CD4-positive, alpha-beta T cell treated with Interleukin-1 beta for 1 hour (primary cell): ENCODE data around the gene ARHGAP12.
"Not testable (repeated sequence)": the region's sequence is repeated elsewhere in the genome, so short reads cannot be mapped to it uniquely, and the experiment has no call there.

ENCODE experiments used
- DNase-seq, 2 donors: peaks; one replicate each; pipeline ENCODE4 v3.0.0-alpha.2; 2020 to 2022

ARHGAP12 gene

DNA sequence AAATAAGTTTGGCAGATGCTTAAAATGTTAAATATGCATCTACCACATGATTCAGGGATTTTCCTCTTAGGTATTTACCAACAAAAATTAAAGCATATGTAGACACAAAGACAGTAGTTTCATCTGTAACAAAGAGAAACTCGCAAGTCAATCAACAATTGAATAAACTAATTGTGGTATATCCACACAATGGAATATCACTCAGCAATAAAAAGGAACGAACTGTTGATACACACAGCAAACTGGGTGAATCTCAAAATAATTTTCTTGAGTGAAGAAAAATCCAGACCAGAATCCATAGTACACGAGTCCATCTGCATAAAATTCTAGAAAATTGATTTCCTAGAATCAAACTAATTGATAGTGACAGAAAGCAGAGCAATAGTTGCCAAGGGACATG lies 5.2 kb downstream of the ARHGAP12 start:
- no peak for DNase-seq

DNA sequence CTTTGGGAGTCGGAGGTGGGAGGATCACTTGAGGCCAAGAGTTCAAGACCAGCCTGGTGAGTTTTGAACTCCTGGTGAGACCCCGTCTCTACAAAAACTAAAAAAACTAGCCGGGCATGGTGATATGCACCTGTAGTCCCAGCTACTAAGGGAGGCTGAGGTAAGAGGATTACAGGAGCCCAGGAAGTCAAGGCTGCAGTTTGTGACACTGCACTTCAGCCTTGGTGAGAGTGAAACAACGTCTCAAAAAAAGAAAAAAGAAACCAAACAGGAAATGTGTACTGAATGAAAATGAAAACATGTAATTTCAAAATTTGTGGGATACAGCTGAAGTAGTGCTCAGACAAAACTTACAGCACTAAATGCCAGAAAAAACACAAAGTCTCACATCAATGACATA lies 7.6 kb downstream of the ARHGAP12 start:
- no peak for DNase-seq

DNA sequence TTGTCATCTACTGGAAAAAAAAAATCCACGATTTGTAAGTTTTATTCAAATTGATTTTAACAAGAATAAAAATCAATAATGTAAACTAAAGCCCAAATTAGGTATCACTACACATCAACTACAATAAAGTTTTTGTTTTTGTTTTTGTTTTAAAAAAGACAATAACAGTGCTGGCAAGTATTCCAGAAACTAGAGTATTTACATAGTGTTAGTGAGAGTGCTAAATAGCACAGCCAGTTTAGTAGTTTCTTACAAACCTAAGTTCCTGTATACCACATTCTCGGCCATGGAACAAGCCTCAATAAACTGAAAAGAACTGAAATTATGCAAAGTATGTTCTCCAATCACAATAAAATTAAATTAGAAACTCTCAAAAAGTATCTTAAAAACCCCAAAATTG lies 8.1 kb downstream of the ARHGAP12 start:
- no peak for DNase-seq

DNA sequence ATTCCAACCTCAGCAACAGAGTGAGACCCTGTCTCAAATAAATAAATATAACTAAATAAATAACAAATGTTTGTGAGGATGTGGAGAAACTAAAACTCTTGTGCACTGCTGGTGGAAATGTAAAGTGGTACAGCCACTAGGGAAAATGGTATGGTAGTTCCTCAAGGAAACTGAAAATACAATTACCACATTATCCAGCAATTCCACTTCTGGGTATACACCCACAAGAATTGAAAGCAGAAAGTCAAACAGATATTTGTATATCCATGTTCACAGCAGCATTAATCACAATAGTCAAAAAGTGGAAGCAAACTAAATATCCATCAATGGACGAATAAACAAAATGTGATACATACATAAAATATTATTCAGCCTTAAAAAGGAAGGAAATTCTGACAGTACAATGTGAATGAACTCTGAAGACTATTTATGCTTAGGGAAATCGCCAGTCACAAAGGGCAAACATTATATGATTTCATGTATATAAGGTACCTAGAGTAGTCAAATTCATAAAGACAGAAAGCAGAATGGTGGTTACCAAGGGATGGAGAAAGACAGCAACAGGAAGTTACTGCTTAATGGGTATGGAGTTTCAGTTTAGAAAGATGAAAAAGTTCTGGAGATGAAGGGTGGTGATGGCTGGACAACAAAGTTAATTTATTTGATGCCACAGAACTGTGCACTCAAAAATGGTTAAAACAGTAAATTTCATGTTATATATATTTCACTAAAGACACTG lies 9.8 kb downstream of the ARHGAP12 start:
- DNase-seq, result no peak

DNA sequence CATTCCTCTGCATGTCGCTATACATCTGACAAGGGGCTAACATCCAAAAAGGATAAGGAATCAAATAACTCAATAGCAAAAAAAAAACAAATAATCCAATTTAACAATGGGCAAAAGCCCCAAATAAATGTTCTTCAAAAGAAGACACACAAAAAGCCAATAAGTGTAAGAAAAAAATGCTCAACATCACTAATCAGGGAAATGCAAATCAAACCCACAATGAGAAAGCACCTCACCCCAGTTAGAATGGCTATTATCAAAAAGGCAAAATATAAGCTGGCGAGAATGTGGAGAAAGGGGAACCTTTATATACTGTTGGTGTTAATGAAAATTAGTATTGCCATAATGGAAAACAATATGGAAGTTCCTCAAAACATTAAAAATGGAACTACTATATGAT lies 14.3 kb downstream of the ARHGAP12 start:
- DNase-seq, result no peak

DNA sequence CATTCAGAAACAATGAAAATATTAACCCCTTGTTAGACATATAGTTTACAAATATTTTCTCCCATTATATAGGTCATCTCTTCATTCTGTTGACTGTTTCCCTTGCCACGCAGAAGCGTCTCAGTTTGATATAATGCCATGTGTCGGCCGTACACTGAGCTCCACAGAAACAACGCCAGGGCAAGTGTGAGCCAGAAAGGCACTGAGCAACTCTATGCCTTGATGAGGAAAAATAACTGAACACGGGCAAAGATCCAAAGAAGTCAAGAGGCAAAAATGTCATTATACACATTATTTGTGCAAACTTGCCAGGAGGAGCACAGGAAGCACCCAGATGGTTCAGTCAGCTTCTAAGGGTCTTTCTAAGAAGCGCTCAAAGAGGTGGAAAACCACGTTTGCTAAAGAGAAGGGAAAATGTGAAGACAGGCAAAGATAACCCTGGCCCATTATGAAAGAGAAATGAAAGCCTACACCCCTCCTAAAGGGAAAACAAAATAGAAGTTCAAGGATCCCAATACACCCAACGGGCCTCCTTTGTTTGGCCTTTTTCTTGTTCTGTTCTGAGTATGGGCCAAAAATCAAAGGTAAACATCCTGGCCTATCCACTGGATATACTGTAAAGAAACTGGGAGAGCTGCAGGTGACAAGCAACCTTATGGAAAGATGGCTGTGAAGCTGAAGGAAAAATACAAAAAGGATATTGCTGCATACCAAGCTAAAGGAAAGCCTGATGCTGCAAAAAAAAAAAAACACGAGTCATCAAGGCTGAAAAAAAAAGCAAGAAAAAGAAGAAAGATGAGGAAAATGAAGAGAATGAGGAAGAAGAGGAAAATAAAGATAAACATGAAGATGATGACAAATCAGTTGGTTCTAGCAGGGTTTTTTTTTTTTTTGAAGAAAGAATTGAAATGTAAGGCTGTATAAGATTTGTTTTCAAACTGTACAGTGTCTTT lies 15.5 kb downstream of the ARHGAP12 start:
- no peak for DNase-seq

DNA sequence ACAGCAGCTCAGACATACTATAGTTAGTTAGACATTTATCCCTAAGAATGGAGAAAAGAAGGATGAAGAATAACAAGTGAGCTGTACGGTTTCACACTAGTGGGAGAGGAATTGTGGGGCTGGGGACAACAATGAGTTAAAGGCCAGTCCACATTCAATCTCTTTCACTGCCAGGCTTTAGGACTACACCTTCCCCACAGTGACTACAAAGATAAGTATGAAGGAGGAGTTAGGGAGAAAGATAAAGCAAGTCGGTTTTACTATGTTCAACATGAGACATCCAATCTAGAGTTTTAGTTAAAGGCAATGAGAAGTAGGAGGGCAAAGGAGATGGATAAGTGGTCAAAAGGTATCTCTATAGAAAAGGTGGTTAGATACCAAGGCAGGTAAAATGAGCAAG lies 16.3 kb downstream of the ARHGAP12 start:
- no peak for DNase-seq

DNA sequence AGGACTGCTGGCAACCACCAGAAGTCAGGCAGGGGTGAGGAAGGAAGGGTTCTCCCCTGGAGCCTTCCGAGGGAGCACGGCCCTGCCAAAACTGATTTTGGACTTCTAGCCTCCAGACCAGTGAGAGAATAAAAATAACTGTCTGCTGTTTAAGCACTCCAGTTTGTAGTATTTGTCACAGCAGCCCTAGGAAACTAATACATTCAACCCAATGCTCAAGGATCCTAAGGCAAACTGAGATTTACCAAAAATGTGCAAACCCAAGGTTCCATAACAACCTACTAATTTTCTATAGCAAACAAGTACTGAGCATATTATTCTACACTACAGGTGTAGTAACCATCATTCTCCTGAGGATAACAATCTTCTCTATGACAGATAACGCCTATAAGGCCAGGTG lies 18.6 kb downstream of the ARHGAP12 start:
- no peak for DNase-seq

DNA sequence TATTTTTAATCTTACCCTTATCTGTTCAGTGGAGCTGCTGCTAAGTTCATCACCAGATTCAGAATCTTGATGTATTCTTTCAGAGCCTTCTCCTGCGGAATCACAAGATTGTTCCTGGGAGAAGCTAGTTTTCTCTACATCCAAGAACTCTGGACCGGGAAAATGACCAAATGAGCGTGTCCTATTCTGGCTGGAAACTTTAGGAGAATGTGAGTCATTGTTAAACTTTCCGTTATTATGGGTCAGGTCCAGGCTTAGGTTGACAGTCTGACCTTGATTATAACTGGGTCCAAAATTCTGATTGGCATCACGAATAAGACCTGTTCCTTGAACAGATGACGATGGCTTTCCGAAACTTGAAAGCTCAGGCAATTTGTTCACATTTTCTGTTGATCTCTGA lies 20.5 kb downstream of the ARHGAP12 start:
- no peak for DNase-seq

DNA sequence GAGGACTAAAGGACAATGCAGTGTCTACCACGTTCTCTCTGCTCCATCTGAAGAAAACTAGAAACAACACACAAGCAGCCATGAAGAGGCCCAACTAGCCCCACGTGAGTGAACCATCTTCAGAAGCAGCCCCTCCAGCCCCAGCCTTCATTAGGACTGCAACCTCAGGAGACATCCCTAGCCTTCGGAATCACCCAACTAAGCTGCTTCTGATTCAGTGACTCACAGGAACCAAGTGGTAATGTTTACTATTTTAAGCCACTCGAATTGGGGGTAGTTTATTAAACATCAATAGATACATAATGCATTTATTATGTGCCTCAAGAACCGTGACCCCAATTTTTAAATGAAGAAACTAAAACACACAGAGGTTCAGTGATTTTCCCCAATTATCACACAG lies 22.6 kb downstream of the ARHGAP12 start:
- DNase-seq, result no peak

DNA sequence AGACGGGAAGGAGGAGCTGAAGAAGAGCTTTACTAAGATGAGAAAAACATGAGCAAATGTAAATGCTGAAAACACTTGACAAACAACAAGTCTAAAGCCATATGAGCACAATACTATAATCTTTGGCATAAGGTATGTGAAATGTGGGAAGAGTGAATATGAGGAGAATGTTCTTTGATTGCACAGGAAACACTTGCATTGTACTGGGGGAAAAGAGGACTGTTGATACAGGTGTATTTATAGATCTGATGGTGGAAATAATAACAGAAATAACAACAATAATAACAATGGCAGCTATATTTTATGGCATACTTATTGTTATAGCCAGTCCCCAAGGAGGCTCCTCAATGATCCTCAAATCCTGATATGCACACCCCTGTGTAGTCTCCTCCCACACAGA lies 23.0 kb downstream of the ARHGAP12 start:
- no peak for DNase-seq

DNA sequence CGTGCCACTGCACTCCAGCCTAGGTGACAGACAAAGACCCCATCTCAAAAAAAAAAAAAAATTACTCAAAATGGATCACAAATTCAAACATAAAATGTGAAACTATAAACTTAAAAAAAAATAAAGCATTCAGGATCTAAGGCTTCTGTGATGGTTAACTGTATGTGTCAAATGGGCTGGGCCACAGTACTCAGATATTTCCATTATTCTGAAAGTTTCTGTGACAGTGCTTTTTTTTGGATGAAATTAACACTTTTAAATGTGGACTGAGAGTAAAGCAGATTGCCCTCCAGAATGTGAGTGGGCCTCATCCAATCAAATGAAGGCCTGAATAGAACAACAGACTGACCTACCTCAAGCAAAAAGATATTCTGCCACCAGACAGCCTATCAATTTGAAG lies 26.0 kb downstream of the ARHGAP12 start:
- DNase-seq, result no peak

DNA sequence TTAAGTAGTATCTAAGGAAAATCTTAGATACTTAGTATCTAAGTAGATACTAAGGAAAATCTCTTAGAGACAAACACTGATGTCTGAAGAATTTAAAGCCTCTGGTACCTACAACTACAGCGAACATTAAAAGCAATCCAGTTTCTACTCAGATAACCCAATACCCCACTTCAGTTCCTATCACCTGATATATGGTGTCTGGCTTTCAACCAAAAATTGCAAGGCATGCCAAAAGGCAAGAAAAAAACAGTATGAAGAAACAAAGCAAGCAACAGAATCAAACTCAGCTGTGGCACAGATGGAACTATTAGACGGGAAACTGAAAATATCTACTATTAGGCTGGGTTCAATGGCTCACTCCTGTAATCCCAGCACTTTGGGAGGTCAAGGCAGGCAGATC lies 31.1 kb downstream of the ARHGAP12 start:
- no peak for DNase-seq

DNA sequence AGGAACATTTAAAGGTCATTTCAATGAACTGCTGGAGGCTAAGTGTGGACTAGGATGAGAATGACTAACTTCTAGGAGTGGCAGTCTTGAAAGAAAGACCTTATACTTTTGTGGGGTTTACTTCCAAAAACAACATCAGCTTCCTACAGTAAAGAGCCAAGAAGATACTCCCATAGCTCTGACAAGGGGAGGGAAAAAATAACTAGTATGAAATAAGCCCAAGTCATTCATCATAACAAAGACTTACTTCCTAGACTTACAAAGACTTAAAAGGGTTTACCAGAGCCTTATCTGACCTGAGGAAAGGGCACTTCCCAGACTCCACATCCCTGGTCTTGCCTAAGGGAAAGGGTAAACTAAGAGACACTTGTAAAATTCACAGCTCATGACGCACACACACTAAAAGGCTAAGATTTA lies 31.7 kb downstream of the ARHGAP12 start:
- DNase-seq, result no peak

DNA sequence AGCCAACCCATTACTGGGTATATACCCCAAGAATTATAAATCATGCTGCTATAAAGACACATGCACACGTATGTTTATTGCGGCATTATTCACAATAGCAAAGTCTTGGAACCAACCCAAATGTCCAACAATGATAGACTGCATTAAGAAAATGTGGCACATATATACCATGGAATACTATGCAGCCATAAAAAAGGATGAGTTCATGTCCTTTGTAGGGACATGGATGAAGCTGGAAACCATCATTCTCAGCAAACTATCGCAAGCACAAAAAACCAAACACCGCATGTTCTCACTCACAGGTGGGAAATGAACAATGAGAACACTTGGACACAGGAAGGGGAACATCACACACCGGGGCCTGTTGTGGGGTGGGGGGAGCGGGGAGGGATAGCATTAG lies 32.9 kb downstream of the ARHGAP12 start:
- DNase-seq, result not testable (repeated sequence)

DNA sequence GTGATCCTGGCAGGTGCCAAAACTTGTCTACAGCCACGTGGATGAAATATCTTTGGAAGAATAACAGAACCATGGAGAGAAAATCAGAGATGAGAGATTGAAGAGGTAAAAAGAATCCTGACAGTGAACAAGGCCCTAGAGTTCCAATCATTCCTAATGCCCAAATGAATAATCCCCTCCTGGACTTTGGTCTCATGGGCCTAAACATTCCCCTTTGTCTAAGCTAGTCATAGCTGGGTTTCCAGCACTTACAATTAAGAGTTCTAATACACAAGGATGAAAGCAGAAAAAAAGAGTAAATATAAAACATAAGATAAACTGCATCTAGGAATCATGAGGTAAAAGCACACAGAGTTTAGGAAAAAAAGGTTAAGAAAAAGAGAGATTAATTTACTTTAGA lies 40.2 kb downstream of the ARHGAP12 start:
- no peak for DNase-seq

DNA sequence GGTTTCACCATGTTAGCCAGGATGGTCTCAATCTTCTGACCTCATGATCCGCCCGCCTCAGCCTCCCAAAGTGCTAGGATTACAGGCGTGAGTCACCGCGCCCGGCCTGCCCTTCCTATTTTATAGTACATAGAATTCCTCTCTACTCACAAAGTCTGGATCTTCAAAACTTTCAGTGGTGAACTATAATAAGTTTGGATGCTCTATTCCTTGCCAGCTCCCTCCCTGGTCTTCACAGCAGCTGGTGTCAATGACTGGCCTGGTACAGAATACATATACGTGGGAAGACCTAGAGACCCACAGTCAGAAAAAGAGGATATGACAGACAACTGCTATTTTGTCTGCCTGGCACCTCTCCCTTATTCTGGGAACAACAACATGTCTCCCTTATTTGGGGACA lies 40.8 kb downstream of the ARHGAP12 start:
- no peak for DNase-seq

DNA sequence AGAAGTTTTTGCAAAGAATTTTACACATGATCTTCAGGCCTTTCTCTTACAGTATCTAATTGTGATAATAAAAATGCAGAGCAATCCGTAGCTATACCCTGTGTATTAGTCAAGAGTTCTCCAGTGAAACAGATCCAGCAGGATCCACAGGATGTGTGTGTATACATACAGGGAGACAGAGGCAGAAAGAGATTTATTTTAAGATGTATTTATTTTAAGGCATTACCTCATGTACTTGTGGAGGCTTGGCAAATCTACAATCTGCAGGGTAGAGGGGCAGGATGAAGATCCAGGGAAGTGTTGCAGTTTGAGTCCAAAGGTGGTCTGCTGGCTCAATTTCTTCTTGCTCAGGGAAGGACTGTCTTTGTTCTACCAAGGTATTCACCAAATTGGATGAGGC lies 41.7 kb downstream of the ARHGAP12 start:
- DNase-seq, result no peak

DNA sequence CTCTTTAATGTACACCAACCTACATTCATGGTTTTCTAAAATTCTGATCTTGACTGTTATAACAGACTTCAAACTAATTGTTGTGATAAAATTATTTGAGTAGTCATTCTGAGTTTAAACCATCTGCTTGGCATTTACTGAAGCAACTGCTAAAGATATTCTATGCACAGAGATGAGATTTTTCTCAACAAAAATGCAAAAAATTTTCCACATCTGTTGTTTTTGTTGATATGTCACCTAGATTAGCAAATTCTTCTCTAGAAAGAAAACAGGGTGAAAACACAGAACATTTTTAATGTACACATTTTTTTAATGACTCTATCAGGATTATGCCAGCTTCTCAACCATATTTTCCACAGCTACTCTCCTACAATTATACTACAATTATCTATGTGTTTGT lies 42.7 kb downstream of the ARHGAP12 start:
- DNase-seq, result no peak

DNA sequence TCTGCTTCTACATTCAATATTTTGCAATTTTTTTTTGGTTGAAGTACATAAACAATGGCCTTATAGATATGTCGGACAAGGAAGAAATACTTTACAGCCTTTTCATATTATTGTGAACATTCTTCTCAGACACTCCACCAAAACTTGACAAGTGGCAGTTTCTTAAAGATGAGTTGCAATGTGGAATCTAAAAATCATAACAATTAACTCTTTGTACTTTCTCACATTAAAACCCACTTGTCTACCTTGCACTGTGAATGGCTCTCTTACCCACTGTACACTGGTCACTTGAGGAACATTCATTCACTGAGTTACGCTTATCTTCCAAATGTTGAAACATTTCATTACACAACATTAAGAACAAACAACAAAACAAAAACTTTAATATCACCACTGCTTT lies 44.2 kb downstream of the ARHGAP12 start:
- DNase-seq, result no peak

DNA sequence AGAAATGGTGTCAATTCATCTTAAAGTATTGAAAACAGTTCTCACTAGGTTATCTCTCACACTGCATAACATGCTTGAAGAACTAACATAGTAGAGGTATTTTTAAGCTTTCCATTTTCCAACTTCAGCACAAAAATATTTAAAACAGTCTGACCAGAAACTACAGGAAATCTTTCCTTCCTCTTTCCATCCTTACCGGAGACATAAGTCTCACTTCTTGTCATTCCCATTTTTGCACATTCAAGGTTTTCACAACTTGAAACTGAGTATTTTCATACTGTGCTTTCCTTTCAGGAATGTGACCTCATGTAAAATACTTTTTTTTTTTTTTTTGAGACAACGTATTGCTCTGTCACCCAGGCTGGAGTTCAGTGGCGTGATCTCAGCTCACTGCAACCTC lies 45.2 kb downstream of the ARHGAP12 start:
- DNase-seq, result no peak

DNA sequence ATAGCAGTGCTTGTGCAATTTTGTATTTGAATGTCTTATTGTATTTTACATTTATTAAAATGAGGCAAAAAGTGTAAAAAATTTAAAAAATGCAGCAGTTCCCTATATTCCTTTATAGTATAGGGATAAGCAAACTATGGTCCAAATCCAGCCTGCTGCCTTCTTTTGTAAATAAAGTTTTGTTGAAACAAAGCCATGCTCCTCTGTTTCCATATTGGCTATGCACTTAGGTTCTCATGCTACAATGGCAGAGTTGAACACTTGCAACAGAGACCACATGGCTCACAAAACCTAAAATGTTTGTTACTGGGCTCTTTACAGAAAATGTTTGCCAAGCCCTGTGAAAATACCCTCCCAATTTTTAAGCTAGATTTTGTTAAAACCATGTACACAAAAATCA lies 50.1 kb downstream of the ARHGAP12 start:
- no peak for DNase-seq

DNA sequence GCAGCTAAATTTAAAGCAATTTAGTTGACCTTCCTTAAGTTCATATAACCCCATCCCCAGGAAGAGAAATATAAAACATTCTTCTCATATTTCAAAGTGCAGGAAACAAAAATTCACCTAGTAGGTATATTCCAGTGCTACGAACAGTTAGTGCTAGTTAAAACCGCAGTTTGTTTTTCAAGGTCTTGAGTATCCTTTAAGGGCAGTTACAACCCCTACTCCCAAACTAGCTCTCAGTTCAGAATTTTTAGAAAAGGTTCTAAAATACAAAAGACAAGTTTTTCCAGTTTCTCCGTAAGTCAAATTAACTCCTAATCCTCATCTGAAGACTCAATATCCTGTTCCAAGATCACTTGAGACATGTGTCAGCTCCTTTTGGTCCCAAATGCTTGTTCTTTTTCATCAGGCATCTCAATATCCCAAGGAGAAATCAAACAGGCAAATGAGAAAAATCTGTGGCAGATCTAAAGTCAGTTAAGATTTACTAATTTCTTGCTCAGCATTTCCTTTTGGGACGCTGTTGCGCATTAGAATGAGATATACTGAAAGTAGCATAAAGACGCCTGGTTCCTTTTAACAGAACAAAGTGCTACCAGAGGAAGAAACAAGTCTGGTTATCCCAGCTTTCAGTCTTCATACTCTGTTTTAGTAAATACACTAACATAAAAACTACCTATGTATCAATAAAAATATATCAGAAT lies 51.8 kb downstream of the ARHGAP12 start:
- DNase-seq, result no peak

DNA sequence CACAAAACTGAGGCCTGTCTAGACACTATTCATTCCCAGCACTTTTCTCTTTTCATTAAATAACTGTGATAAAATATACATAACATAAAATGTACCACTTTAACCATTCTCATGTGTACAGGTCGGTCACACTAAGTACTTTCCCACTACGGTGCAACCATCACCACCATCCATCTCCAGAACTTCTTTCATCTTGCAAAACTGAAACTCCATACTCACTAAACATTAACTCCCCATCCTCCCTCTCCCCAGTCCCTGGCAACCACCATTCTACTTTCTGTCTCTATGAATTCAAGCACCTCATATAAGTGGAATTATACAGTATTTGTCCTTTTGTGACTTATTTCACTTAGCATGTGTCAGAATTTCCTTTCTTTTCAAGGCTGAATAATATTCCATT lies 53.0 kb downstream of the ARHGAP12 start:
- DNase-seq, result no peak
